Stimulated activated effector memory CD8-positive, alpha-beta T cell treated with anti-CD3 and anti-CD28 coated beads, Interleukin-12 subunit alpha, Interleukin-12 subunit beta, amount 100 ng/mL, for 72 hours (primary cell): Measurements from ENCODE around the gene KRTAP5-2.
"Not testable (repeated sequence)": the region's sequence is repeated elsewhere in the genome, so short reads cannot be mapped to it uniquely, and the experiment has no call there.

Source experiments
- ATAC-seq: fragments of 150-1000 bp; cut with Tn5 transposase; 2 replicates; pipeline ENCODE4 v1.10.0; 2021
- DNase-seq, 2 donors: peaks; one replicate each; pipeline ENCODE4 v3.0.0; 2021 to 2022; ENCODE audit warnings: low spot score in 2 of 2
- H3K27ac Mint-ChIP-seq: one replicate; pipeline ENCODE4 v1.8.0; 2022; ENCODE audit warnings: mild to moderate bottlenecking, mixed read lengths
- H3K36me3 Mint-ChIP-seq: one replicate; pipeline ENCODE4 v1.8.0; 2022; ENCODE audit warnings: mild to moderate bottlenecking, mixed read lengths
- H3K4me1 Mint-ChIP-seq: one replicate; pipeline ENCODE4 v1.8.0; 2022; ENCODE audit warnings: mixed read lengths
- H3K4me3 Mint-ChIP-seq: one replicate; pipeline ENCODE4 v1.8.0; 2022; ENCODE audit warnings: mild to moderate bottlenecking, mixed read lengths
- H3K9me3 Mint-ChIP-seq: one replicate; pipeline ENCODE4 v1.8.0; 2022; ENCODE audit warnings: mixed read lengths

KRTAP5-2 gene

DNA sequence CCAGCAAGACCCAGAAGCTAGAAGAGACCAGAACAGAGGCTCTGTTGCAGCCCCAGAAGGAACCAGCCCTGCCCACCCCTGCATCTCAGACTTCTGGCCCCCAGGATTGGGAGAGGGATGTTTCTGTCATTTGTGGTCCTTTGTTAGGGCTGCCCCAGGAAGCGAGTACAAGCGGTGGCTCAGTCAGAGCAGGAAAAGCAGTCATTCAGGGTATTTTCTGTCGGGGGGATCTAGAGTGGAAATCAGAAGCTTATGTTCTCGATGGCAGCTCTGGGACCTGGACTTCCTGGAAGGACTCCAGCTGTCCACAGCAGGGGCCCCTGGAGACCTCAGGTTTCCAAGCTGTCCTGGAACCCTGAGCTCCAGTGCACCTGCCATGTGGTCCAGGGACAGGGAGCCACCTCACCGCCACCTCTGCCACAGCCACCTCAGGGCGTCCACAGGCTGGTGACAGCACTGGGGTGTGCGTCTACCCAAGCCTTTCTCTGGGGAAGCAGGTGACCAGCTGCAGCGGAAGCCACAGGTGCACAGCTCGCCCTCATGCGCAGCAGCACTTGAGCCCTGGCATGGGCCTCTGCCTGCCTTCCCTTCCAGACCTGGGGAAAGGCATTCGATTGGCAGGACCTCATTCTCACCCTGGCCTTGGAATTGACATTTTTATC lies 34.1 kb upstream of the KRTAP5-2 start:
- H3K36me3 Mint-ChIP-seq: no peaks in the 10 kb centered on the region
- no peak overlapping the region for H3K4me3 Mint-ChIP-seq
- DNase-seq (no peak), ATAC-seq (peak; percentile 61)
- no peaks in the 10 kb centered on the region for H3K9me3 Mint-ChIP-seq
- H3K27ac Mint-ChIP-seq: no peak overlapping the region
- H3K4me1 Mint-ChIP-seq: peaks cover 18% of the 10 kb centered on the region

DNA sequence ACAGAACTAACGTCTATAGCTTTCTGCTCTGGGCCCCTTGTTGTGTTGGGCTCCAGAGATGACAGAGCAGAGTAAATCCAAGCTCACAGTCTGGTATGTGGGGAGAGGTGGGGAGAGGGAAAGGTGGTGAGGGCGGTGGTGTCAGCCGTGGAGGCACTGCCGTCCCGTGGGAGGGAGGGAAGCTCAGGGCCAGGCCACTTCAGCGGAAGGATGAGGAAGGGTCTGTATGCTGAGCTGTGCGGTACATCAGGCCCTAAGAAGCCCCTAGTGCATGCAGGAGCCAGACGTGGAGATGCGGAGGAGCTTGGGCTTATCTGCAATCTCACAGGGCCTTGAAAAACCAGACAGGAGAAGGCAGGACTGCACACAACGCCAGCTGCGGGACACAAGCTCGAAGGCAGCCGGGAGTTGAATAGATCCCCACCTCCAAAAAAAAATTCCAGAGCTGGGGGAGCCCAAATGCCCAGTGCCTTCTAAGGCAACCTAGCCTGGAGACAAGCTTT lies 33.0 kb upstream of the KRTAP5-2 start:
- DNase-seq (no peak), ATAC-seq (no peak)
- H3K4me3 Mint-ChIP-seq: no peak overlapping the region
- no peak overlapping the region for H3K27ac Mint-ChIP-seq
- H3K9me3 Mint-ChIP-seq: no peaks in the 10 kb centered on the region
- H3K36me3 Mint-ChIP-seq: no peaks in the 10 kb centered on the region
- H3K4me1 Mint-ChIP-seq: peaks cover 18% of the 10 kb centered on the region

DNA sequence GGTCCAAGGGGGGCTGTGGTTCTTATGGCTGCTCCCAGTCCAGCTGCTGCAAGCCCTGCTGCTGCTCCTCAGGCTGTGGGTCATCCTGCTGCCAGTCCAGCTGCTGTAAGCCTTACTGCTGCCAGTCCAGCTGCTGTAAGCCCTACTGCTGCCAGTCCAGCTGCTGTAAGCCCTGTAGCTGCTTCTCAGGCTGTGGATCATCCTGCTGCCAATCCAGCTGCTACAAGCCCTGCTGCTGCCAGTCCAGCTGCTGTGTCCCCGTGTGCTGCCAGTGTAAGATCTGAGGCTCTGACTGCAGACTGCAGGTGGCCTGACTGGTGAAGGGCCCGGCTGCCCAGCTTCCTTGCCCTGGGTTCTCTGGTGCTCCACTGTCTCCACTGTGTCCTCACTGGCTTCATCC lies 32.2 kb upstream of the KRTAP5-2 start:
- no peak for ATAC-seq
- Mint-ChIP-seq H3K4me1 (peaks cover 18% of the 10 kb centered on the region), H3K36me3 (no peaks in the 10 kb centered on the region), H3K9me3 (no peaks in the 10 kb centered on the region), H3K27ac (no peak overlapping the region), H3K4me3 (no peak overlapping the region)
- DNase-seq: no peak

DNA sequence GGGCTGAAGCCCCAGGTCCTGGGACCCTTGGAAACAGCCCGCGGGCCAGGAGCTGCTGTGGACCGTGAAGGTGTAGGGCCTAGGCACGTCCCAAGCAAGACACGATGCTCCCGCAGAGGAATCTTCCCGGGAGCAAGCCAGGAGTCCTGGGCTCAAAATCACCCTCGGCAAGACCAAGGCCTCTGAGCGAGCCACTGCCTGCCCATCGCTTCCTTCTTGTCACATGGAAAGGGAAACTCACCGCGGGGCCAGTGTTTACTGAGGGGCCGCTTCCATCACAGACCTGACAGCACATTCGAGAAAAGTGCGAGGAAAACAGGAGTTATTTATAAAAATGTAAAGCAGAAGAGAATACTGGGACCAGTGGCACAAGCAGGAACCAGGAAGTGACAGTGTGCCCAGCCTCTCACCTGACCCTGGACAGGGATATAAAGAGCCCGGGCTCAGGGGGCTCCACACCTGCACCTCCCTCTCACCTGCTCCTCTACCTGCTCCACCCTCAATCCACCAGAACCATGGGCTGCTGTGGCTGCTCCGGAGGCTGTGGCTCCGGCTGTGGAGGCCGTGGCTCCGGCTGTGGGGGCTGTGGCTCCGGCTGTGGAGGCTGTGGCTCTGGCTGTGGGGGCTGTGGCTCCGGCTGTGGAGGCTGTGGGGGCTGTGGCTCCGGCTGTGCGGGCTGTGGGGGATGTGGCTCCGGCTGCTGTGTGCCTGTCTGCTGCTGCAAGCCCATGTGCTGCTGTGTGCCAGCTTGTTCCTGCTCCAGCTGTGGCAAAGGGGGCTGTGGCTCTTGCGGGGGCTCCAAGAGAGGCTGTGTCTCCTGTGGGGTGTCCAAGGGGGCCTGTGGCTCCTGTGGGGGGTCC lies 31.5 kb upstream of the KRTAP5-2 start, which contains the start of gene KRTAP5-5:
Gene KRTAP5-5, plus strand, starts transcription at position 450 of the 860 bp plus-strand sequence. Its CDS starts 66 bp downstream, at position 516.
- Mint-ChIP-seq H3K9me3 (no peaks in the 10 kb centered on the region), H3K4me3 (no peak within 1 kb of the TSS), H3K27ac (no peak within 1 kb of the TSS), H3K4me1 (peaks cover 18% of the 10 kb centered on the region), H3K36me3 (no peaks in the 10 kb centered on the region)
- ATAC-seq (no peak), DNase-seq (no peak)

DNA sequence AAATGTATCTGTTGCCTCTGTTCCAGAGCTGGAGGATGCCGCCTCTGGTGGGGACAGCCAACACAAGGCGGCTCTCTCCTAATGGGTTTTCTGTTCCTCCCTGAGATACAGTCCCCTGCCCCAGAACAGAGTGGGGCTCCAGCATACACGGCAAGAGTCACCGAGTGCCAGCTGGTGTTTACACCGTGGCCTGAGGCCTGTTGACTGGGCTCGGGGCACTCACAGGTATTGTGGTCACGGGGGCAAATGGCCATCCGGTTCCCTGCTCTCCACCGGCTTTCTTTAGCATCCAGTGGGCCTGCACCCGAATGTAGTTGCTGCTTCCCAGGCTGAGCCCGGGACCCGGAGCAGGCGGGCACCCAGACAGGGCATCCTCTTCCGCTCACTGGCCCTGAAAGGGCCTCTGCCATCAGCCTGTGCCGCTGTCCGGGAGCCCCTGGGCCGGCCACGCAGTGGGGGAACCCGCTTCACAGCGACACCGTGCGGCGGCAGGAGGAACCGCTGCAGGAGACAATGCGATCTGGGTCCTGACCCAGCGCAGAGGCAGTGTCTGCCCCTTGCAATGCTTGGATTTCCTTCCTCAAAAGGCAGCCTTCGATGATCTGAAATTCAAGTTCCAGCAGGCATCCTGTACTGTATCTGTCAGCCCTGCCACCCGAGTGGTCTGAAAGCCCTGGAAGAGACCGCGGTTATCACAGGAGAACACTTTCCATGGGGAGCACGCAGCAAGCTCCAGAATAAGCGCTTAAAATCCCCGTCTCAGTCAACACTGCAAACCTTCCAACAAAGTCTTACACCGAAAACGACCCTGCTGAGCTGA lies 30.6 kb upstream of the KRTAP5-2 start:
- Mint-ChIP-seq H3K9me3 (no peaks in the 10 kb centered on the region), H3K4me3 (no peak overlapping the region), H3K4me1 (peaks cover 18% of the 10 kb centered on the region), H3K36me3 (no peaks in the 10 kb centered on the region), H3K27ac (no peak overlapping the region)
- ATAC-seq (peak; percentile 84), DNase-seq (peak; percentile 78 to 81)

DNA sequence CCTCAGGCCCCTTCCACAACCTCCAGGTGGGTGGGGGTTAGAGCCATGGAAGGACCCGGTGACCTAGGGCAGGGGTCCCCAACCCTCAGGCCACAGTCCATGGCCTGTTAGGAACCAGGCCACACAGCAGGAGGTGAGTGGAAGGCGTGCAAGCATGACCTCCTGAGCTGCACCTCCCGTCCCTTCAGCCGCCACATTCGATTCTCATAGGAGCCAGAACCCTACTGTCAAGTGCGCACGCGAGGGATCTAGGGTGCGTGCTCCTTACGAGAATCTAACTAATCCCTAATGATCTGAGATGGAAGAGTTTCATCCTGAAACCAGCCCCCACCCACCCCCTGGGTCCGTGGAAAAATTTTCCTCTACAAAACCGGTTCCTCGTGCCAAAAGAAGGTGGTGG lies 27.4 kb upstream of the KRTAP5-2 start:
- H3K4me1 Mint-ChIP-seq: peaks cover 7% of the 10 kb centered on the region
- no peak overlapping the region for H3K4me3 Mint-ChIP-seq
- no peak overlapping the region for H3K27ac Mint-ChIP-seq
- H3K36me3 Mint-ChIP-seq: no peaks in the 10 kb centered on the region
- H3K9me3 Mint-ChIP-seq: no peaks in the 10 kb centered on the region
- no peak for ATAC-seq
- no peak for DNase-seq

DNA sequence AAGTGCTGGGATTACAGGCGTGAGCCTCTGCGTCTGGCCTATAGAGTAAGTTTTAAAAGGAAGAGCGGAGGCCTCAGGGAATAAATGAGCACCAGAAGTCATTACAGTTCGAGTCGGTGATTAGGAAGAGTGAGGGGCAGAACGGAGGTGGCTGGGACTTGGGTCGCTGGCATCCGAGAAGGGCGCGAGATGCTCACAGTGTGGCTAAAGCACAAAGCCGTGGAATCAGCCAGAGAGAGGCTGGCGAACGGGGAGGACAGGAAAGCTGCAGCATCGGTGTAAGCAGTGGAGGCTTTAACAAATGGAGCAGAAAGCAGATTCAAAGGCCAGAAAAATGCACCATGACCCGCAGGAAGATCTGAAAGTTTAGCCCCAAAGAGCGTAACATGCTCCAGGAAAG lies 26.5 kb upstream of the KRTAP5-2 start:
- DNase-seq: no peak
- H3K4me1 Mint-ChIP-seq: peaks cover 10% of the 10 kb centered on the region

DNA sequence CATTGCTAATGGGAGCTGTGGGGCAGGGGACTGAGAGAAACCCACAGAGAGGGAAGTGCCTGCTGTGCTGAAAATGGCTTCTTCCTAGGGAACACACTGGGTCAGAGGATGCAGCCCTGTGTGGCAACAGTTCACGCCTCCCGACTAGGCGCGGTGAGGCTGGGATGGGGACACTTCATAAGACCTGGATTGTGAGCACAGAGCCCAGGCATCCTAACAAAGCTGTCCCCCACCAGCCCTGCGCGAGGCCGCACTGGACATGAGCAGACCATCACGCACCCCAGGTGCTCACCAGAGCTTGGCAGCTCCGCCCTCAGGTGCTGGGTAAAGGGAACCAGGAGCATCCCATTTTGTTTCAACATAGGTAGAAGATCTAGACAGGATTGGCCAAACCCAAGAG lies 25.6 kb upstream of the KRTAP5-2 start:
- ATAC-seq: no peak
- no peak for DNase-seq
- Mint-ChIP-seq H3K36me3 (no peaks in the 10 kb centered on the region), H3K4me1 (peaks cover 8% of the 10 kb centered on the region), H3K9me3 (no peaks in the 10 kb centered on the region), H3K27ac (no peak overlapping the region), H3K4me3 (no peak overlapping the region)

More for the DNA sequence above, 26.5 kb upstream of the KRTAP5-2 start:
- H3K27ac Mint-ChIP-seq: no peak overlapping the region
- H3K4me3 Mint-ChIP-seq: no peak overlapping the region
- no peaks in the 10 kb centered on the region for H3K36me3 Mint-ChIP-seq
- ATAC-seq: no peak
- H3K9me3 Mint-ChIP-seq: no peaks in the 10 kb centered on the region

DNA sequence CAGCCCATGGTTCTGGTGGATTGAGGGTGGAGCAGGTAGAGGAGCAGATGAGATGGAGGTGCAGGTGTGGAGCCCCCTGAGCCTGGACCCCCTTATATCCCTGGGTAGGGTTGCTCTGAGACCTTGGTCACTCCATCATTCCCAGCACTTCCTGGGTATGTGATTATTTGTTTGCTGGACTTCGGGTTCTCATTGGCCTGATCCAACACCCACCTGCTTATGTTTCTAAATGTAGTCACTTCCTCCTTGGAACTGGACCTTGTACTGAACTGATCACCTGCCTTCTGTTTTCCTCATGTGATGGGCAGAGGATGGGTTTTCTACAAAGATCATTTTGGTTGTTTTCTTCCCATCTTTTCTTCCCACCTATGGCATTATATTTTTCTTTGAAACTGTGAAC lies 24.0 kb upstream of the KRTAP5-2 start, which contains the start of gene KRTAP5-4:
Gene KRTAP5-4, minus strand, starts transcription at position 53 of the 400 bp plus-strand sequence. Its CDS starts 45 bp downstream, at position 8.
- Mint-ChIP-seq H3K4me3 (no peak within 1 kb of the TSS), H3K9me3 (no peaks in the 10 kb centered on the region), H3K36me3 (no peaks in the 10 kb centered on the region), H3K27ac (no peak within 1 kb of the TSS), H3K4me1 (peaks cover 8% of the 10 kb centered on the region)
- ATAC-seq: no peak
- DNase-seq: no peak

DNA sequence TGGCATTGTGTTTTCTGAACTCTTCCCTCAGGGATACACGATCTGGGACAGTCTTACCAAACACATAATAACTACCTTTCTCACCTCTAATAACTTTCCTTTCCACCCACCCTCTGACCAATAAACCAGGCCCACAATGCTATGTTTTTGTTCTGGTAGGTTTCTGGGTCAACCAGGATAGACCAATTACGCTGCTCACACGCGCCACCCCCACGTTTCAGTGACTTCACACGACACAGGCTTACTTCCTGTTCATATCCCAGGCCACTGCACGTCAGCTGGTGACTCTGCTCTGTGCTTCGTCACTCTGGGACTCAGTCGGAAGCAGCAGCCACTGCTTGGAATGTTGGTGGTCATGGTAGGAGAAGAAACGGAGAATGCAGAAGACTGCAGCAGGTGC lies 21.4 kb upstream of the KRTAP5-2 start:
- H3K9me3 Mint-ChIP-seq: no peaks in the 10 kb centered on the region
- peaks cover 8% of the 10 kb centered on the region for H3K4me1 Mint-ChIP-seq
- peak overlapping the region; percentile 32 for H3K4me3 Mint-ChIP-seq
- ATAC-seq (peak; percentile 96), DNase-seq (no peak)
- no peaks in the 10 kb centered on the region for H3K36me3 Mint-ChIP-seq
- peak overlapping the region; percentile 45 for H3K27ac Mint-ChIP-seq

DNA sequence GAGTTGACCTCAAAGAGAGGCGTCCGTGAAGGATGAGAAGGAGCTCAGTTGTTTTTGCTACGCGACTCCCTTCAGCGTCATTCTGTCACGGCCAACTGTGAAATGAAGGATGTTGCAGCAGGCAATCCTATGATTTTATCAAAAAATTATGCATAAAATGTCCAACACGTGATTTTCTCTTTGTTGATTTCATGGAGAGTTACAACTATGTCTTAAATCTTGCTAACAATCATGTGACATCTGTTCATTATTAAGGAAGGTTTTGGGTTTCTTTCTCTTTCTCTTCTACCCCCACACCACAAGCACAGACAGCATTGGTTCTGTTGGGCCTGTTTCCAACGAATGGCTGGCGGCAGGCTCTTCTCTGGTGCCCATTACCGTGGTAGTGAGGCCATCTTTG lies 20.1 kb upstream of the KRTAP5-2 start:
- ATAC-seq (no peak), DNase-seq (no peak)
- H3K4me1 Mint-ChIP-seq: peaks cover 8% of the 10 kb centered on the region
- no peak overlapping the region for H3K4me3 Mint-ChIP-seq
- no peaks in the 10 kb centered on the region for H3K36me3 Mint-ChIP-seq
- no peak overlapping the region for H3K27ac Mint-ChIP-seq
- no peaks in the 10 kb centered on the region for H3K9me3 Mint-ChIP-seq

DNA sequence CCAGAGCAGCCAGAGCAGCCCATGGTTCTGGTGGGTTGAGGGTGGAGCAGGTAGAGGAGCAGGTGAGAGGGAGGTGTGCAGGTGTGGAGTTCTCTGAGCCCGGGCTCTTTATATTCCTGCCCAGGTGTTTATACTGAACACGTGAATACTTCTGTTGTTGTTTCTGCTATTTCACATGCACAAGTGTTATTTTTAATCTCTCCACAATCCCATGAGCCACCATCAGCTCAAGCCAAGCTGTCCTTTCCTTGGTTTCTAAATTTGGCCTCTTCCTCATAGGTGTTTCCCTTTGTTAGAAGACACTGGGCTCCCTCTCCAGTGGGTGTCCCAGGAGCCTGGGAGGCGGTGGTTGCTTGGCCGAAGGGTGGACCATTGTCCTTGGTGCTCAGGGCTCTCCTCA lies 10.3 kb upstream of the KRTAP5-2 start, which contains the start of gene KRTAP5-3:
Gene KRTAP5-3, minus strand, starts transcription at position 101 of the 400 bp plus-strand sequence. Its CDS starts 78 bp downstream, at position 23.
- DNase-seq: no peak
- H3K36me3 Mint-ChIP-seq: no peaks in the 10 kb centered on the region
- no peak within 1 kb of the TSS for H3K4me3 Mint-ChIP-seq
- H3K4me1 Mint-ChIP-seq: peaks cover 15% of the 10 kb centered on the region
- no peak for ATAC-seq
- H3K9me3 Mint-ChIP-seq: no peaks in the 10 kb centered on the region
- H3K27ac Mint-ChIP-seq: no peak within 1 kb of the TSS

DNA sequence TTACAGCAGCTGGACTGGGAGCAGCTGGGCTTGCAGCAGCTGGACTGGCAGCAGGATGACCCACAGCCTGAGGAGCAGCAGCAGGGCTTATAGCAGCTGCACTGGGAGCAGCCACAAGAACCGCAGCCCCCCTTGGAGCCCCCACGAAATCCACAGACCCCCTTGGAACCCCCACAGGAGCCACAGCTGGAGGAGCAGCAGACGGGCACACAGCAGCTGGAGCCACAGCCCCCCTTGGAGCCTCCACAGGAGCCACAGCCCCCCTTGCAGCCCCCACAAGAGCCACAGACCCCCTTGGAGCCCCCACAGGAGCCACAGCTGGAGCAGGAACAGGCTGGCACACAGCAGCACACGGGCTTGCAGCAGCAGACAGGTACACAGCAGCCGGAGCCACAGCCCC lies 9.8 kb upstream of the KRTAP5-2 start:
- H3K36me3 Mint-ChIP-seq, H3K27ac Mint-ChIP-seq, DNase-seq, H3K9me3 Mint-ChIP-seq, H3K4me3 Mint-ChIP-seq, ATAC-seq: not testable (repeated sequence)
- peaks cover 15% of the 10 kb centered on the region for H3K4me1 Mint-ChIP-seq

DNA sequence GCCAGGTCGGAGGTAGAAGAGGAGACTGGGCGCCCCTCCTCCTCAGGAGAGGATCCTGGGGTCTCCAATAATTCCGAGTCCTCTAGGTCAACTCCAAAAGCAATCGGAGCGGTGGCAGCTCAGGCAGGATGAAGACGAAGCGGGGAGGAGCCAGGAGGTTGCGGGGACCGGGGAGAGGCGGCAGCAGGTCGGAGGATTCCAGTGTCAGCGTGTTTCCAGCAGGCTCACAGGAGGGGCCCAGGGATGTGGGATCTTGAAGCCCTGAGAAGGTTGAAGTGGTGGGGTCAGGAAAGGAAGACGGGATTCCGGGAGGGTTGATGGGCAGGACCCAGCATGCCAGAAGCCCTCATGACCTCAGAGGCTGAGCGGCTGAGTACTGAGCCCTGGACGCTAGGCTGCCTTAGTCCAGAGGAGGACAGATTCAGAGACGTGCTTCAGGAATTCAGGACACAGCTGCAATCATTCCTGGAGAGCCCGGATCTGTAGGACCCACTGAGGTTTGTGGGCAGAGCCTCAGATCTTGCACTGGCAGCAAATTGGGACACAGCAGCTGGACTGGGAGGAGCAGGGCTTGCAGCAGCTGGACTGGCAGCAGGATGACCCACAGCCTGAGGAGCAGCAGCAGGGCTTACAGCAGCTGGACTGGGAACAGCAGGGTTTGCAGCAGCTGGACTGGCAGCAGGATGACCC lies 9.2 kb upstream of the KRTAP5-2 start:
- H3K4me3 Mint-ChIP-seq, ATAC-seq, H3K9me3 Mint-ChIP-seq, DNase-seq, H3K36me3 Mint-ChIP-seq, H3K27ac Mint-ChIP-seq: not testable (repeated sequence)
- peaks cover 15% of the 10 kb centered on the region for H3K4me1 Mint-ChIP-seq
